ENCODE data around the gene NADK2. TPM values are rescaled to one million over a fixed set of nuclear protein-coding genes. Genes with fewer than 3 reads are reported as not detected.

Gene NADK2
- total and polyA plus RNA-seq, 4 donors = 73.6 to 178 (median 88.0) TPM

DNA sequence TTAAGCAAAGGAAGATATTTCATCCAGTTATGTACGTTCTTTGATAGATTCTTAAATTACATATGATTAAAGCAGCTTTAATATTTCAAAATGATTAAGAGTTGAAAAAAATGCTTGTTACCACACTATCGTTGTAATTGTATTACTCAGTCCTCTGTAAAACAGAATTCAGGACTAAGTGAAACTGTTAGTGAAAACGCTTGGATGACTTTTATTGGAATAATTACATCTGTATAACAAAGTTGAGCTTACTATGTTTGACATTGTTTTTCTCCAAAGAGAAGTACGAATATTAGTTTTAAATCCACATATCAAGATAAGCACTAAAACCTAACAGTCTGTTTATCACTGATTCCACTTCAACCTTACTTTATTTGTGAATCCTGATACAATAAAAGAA lies 8.7 kb upstream of the NADK2 start:
- Histone ChIP-seq H3K4me3 (ENCODE audit: low read depth in 1 of 3, low read length in 3 of 3) (no peak overlapping the region), H3K36me3 (ENCODE audit: control insufficient read depth in 4 of 4, insufficient read depth in 3 of 4, low read depth in 1 of 4, low read length in 3 of 4) (peaks cover 0 to 4% (median 0%) of the 10 kb centered on the region in 4 donors), H3K9me3 (ENCODE audit: control insufficient read depth in 4 of 4, low read length in 3 of 4) (no peaks in the 10 kb centered on the region), H3K27ac (ENCODE audit: low read depth in 1 of 2, low read length in 2 of 2) (no peak overlapping the region), H3K9ac (ENCODE audit: low read depth in 1 of 2, low read length in 2 of 2) (no peak overlapping the region), H3K27me3 (ENCODE audit: control insufficient read depth in 4 of 4, insufficient read depth in 4 of 4, low read length in 3 of 4) (no peaks in the 10 kb centered on the region), H3K4me1 (ENCODE audit: control insufficient read depth in 4 of 4, insufficient read depth in 4 of 4, low read length in 3 of 4) (peaks cover 0 to 9% (median 4%) of the 10 kb centered on the region in 4 donors)
- TF ChIP-seq TAF1 (conservative IDR thresholded peaks at IDR 0.05) = no peak
- no peak for TF ChIP-seq EGR1 (IDR thresholded peaks at IDR 0.05; ENCODE audit: low read depth in 2 of 2)
- TF ChIP-seq GABPA (IDR thresholded peaks at IDR 0.05 in 1 of 2, conservative IDR thresholded peaks at IDR 0.05 in 1 of 2) = no peak
- TF ChIP-seq, protein P1, sequence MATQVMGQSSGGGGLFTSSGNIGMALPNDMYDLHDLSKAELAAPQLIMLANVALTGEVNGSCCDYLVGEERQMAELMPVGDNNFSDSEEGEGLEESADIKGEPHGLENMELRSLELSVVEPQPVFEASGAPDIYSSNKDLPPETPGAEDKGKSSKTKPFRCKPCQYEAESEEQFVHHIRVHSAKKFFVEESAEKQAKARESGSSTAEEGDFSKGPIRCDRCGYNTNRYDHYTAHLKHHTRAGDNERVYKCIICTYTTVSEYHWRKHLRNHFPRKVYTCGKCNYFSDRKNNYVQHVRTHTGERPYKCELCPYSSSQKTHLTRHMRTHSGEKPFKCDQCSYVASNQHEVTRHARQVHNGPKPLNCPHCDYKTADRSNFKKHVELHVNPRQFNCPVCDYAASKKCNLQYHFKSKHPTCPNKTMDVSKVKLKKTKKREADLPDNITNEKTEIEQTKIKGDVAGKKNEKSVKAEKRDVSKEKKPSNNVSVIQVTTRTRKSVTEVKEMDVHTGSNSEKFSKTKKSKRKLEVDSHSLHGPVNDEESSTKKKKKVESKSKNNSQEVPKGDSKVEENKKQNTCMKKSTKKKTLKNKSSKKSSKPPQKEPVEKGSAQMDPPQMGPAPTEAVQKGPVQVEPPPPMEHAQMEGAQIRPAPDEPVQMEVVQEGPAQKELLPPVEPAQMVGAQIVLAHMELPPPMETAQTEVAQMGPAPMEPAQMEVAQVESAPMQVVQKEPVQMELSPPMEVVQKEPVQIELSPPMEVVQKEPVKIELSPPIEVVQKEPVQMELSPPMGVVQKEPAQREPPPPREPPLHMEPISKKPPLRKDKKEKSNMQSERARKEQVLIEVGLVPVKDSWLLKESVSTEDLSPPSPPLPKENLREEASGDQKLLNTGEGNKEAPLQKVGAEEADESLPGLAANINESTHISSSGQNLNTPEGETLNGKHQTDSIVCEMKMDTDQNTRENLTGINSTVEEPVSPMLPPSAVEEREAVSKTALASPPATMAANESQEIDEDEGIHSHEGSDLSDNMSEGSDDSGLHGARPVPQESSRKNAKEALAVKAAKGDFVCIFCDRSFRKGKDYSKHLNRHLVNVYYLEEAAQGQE (IDR thresholded peaks at IDR 0.05) = no peak
- 91% methylated on average over 4 of the region's 4 CpGs for WGBS
- no peak for DNase-seq (ENCODE audit: low spot score)

DNA sequence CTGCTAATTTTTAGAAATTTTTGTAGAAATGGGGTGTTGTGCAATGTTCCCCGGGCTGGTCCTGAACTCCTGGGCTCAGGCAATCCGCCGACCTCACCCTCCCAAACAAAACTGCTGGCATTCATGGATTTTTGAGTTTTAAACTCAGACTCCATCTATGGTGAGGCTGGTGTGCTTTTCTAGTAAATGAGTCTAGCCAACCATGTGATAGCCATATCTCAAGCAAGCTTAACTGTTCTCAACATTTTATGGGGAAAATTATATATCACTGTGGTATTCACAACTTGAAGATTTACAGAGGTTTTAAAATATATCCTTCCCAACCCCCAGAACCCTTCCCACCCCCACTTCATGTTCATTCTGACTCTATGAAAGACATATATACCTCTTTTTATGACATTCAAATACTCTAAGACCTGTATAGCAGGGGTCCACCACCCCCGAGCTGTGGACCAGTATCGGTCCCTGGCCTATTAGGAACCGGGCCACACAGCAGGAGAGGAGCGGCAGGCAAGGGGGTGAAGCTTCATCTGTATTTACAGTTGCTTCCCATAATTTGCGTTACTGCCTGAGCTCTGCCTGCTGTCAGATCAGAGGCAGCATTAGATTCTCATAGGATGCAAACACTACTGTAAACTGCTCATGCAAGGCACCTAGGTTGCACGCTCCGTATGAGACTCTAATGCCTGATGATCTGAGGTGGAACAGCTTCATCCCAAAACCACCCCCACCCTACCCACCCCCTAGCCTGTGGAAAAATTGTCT lies 4.5 kb upstream of the NADK2 start:
- DNase-seq (ENCODE audit: low spot score) = no peak
- Histone ChIP-seq H3K4me3 (ENCODE audit: low read depth in 1 of 3, low read length in 3 of 3) (no peak overlapping the region), H3K27me3 (ENCODE audit: control insufficient read depth in 4 of 4, insufficient read depth in 4 of 4, low read length in 3 of 4) (no peaks in the 10 kb centered on the region), H3K9ac (ENCODE audit: low read depth in 1 of 2, low read length in 2 of 2) (no peak overlapping the region), H3K4me1 (ENCODE audit: control insufficient read depth in 4 of 4, insufficient read depth in 4 of 4, low read length in 3 of 4) (peaks cover 0 to 12% (median 5%) of the 10 kb centered on the region in 4 donors), H3K36me3 (ENCODE audit: control insufficient read depth in 4 of 4, insufficient read depth in 3 of 4, low read depth in 1 of 4, low read length in 3 of 4) (no peaks in the 10 kb centered on the region), H3K9me3 (ENCODE audit: control insufficient read depth in 4 of 4, low read length in 3 of 4) (no peaks in the 10 kb centered on the region), H3K27ac (ENCODE audit: low read depth in 1 of 2, low read length in 2 of 2) (no peak overlapping the region)
- WGBS = 90% methylated on average over 10 of the region's 10 CpGs
- no peak for TF ChIP-seq HNF4G (IDR thresholded peaks at IDR 0.05)
- no peak for TF ChIP-seq NR2F2 (IDR thresholded peaks at IDR 0.05)
- TF ChIP-seq RAD21 (IDR thresholded peaks at IDR 0.05) = no peak
- TF ChIP-seq RXRA (IDR thresholded peaks at IDR 0.05) = no peak
- no peak for TF ChIP-seq FOXA1 (IDR thresholded peaks at IDR 0.05)
- no peak for TF ChIP-seq YY1 (IDR thresholded peaks at IDR 0.05)
- no peak for TF ChIP-seq SP1 (IDR thresholded peaks at IDR 0.05)
- no peak for TF ChIP-seq GABPA (IDR thresholded peaks at IDR 0.05 in 1 of 2, conservative IDR thresholded peaks at IDR 0.05 in 1 of 2)
- TF ChIP-seq, protein P2, sequence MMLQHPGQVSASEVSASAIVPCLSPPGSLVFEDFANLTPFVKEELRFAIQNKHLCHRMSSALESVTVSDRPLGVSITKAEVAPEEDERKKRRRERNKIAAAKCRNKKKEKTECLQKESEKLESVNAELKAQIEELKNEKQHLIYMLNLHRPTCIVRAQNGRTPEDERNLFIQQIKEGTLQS (IDR thresholded peaks at IDR 0.05) = no peak
- TF ChIP-seq EGR1 (IDR thresholded peaks at IDR 0.05; ENCODE audit: low read depth in 2 of 2) = no peak
- TF ChIP-seq, protein P3, sequence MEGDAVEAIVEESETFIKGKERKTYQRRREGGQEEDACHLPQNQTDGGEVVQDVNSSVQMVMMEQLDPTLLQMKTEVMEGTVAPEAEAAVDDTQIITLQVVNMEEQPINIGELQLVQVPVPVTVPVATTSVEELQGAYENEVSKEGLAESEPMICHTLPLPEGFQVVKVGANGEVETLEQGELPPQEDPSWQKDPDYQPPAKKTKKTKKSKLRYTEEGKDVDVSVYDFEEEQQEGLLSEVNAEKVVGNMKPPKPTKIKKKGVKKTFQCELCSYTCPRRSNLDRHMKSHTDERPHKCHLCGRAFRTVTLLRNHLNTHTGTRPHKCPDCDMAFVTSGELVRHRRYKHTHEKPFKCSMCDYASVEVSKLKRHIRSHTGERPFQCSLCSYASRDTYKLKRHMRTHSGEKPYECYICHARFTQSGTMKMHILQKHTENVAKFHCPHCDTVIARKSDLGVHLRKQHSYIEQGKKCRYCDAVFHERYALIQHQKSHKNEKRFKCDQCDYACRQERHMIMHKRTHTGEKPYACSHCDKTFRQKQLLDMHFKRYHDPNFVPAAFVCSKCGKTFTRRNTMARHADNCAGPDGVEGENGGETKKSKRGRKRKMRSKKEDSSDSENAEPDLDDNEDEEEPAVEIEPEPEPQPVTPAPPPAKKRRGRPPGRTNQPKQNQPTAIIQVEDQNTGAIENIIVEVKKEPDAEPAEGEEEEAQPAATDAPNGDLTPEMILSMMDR (IDR thresholded peaks at IDR 0.05; ENCODE audit: low read depth, low read length, missing input control) = no peak
- TF ChIP-seq, protein P4, sequence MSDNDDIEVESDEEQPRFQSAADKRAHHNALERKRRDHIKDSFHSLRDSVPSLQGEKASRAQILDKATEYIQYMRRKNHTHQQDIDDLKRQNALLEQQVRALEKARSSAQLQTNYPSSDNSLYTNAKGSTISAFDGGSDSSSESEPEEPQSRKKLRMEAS (IDR thresholded peaks at IDR 0.05) = no peak
- TF ChIP-seq, protein P5, sequence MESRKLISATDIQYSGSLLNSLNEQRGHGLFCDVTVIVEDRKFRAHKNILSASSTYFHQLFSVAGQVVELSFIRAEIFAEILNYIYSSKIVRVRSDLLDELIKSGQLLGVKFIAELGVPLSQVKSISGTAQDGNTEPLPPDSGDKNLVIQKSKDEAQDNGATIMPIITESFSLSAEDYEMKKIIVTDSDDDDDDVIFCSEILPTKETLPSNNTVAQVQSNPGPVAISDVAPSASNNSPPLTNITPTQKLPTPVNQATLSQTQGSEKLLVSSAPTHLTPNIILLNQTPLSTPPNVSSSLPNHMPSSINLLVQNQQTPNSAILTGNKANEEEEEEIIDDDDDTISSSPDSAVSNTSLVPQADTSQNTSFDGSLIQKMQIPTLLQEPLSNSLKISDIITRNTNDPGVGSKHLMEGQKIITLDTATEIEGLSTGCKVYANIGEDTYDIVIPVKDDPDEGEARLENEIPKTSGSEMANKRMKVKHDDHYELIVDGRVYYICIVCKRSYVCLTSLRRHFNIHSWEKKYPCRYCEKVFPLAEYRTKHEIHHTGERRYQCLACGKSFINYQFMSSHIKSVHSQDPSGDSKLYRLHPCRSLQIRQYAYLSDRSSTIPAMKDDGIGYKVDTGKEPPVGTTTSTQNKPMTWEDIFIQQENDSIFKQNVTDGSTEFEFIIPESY (IDR thresholded peaks at IDR 0.05) = no peak
- TF ChIP-seq FOXA2 (IDR thresholded peaks at IDR 0.05) = no peak
- TF ChIP-seq JUND (IDR thresholded peaks at IDR 0.05) = no peak
- TF ChIP-seq TAF1 (conservative IDR thresholded peaks at IDR 0.05) = no peak
- TF ChIP-seq HNF4A (conservative IDR thresholded peaks at IDR 0.05) = no peak
- TF ChIP-seq, protein P1 (IDR thresholded peaks at IDR 0.05) = no peak
